Measurements from ENCODE around the gene KRT73.

KRT73 gene

GRCh38 chr12:52604859-52605258 is 13.5 kb downstream of the KRT73 start:
- H3K4me3 ChIP-seq (ENCODE audit: control insufficient read depth in 1 of 7, extremely low read depth in 1 of 7, insufficient read depth in 4 of 7, low read depth in 2 of 7, low read length in 6 of 7), result no peak overlapping the region
- ChIA-PET CTCF (interaction anchor here (1.0 kb wide), 1 partner anchor 268 kb away, joined by 3 read pairs; no protein-coding TSS in a partner anchor), POLR2A (no interaction called here)
- H3K9me3 ChIP-seq (ENCODE audit: control extremely low read depth in 1 of 5, control insufficient read depth in 4 of 5, insufficient read depth in 2 of 5, low read depth in 1 of 5, low read length in 4 of 5), result no peaks in the 10 kb centered on the region
- no peak for DNase-seq
- H3K4me1 ChIP-seq (ENCODE audit: control extremely low read depth in 1 of 4, control insufficient read depth in 4 of 4, insufficient read depth in 4 of 4, low read length in 3 of 4), result peaks cover 0 to 7% (median 4%) of the 10 kb centered on the region in 4 experiments
- H3K27ac ChIP-seq (ENCODE audit: insufficient read depth in 1 of 2, low read depth in 1 of 2, low read length in 2 of 2, poor library complexity in 1 of 2, severe bottlenecking in 2 of 2), result no peak overlapping the region
- H3K27me3 ChIP-seq (replicated peaks in 2 of 5; ENCODE audit: control insufficient read depth in 4 of 5, insufficient read depth in 5 of 5, low read length in 4 of 5), result peaks cover 0 to 31% (median 14%) of the 10 kb centered on the region in 5 experiments
- H3K36me3 ChIP-seq (ENCODE audit: control insufficient read depth in 4 of 4, insufficient read depth in 4 of 4, low read length in 3 of 4), result no peaks in the 10 kb centered on the region

GRCh38 chr12:52603314-52603713 is 15.0 kb downstream of the KRT73 start:
- H3K27me3 ChIP-seq (replicated peaks in 2 of 5; ENCODE audit: control insufficient read depth in 4 of 5, insufficient read depth in 5 of 5, low read length in 4 of 5), result peaks cover 2 to 45% (median 19%) of the 10 kb centered on the region in 5 experiments
- no peaks in the 10 kb centered on the region for H3K36me3 ChIP-seq (ENCODE audit: control insufficient read depth in 4 of 4, insufficient read depth in 4 of 4, low read length in 3 of 4)
- peaks cover 0 to 6% (median 4%) of the 10 kb centered on the region in 4 experiments for H3K4me1 ChIP-seq (ENCODE audit: control extremely low read depth in 1 of 4, control insufficient read depth in 4 of 4, insufficient read depth in 4 of 4, low read length in 3 of 4)
- H3K4me3 ChIP-seq (ENCODE audit: control insufficient read depth in 1 of 7, extremely low read depth in 1 of 7, insufficient read depth in 4 of 7, low read depth in 2 of 7, low read length in 6 of 7), result no peak overlapping the region
- no peaks in the 10 kb centered on the region for H3K9me3 ChIP-seq (ENCODE audit: control extremely low read depth in 1 of 5, control insufficient read depth in 4 of 5, insufficient read depth in 2 of 5, low read depth in 1 of 5, low read length in 4 of 5)
- no CpG with 5 or more reads among the region's 2 CpGs for WGBS (ENCODE audit: insufficient coverage)
- POLR2A ChIA-PET, result no interaction called here
- DNase-seq, result no peak
- CTCF ChIA-PET, result no interaction called here
- H3K27ac ChIP-seq (ENCODE audit: insufficient read depth in 1 of 2, low read depth in 1 of 2, low read length in 2 of 2, poor library complexity in 1 of 2, severe bottlenecking in 2 of 2), result no peak overlapping the region

- no peaks in the 10 kb centered on the region for H3K9me3 ChIP-seq (ENCODE audit: control extremely low read depth in 1 of 5, control insufficient read depth in 4 of 5, insufficient read depth in 2 of 5, low read depth in 1 of 5, low read length in 4 of 5)
- H3K27ac ChIP-seq (ENCODE audit: insufficient read depth in 1 of 2, low read depth in 1 of 2, low read length in 2 of 2, poor library complexity in 1 of 2, severe bottlenecking in 2 of 2), result no peak overlapping the region
- WGBS (ENCODE audit: insufficient coverage), result 97% methylated on average over 5 of the region's 5 CpGs
- peaks cover 2 to 45% (median 24%) of the 10 kb centered on the region in 5 experiments for H3K27me3 ChIP-seq (replicated peaks in 2 of 5; ENCODE audit: control insufficient read depth in 4 of 5, insufficient read depth in 5 of 5, low read length in 4 of 5)
- CTCF ChIA-PET, result no interaction called here
- peaks cover 0 to 6% (median 4%) of the 10 kb centered on the region in 4 experiments for H3K4me1 ChIP-seq (ENCODE audit: control extremely low read depth in 1 of 4, control insufficient read depth in 4 of 4, insufficient read depth in 4 of 4, low read length in 3 of 4)
- no peaks in the 10 kb centered on the region for H3K36me3 ChIP-seq (ENCODE audit: control insufficient read depth in 4 of 4, insufficient read depth in 4 of 4, low read length in 3 of 4)
- DNase-seq, result no peak
- POLR2A ChIA-PET, result no interaction called here
- H3K4me3 ChIP-seq (ENCODE audit: control insufficient read depth in 1 of 7, extremely low read depth in 1 of 7, insufficient read depth in 4 of 7, low read depth in 2 of 7, low read length in 6 of 7), result no peak overlapping the region
These were observed 15.8 kb downstream of the KRT73 start for GRCh38 chr12:52602552-52602951.

GRCh38 chr12:52601671-52602070 is 16.7 kb downstream of the KRT73 start:
- Histone ChIP-seq H3K27ac (ENCODE audit: insufficient read depth in 1 of 2, low read depth in 1 of 2, low read length in 2 of 2, poor library complexity in 1 of 2, severe bottlenecking in 2 of 2) (no peak overlapping the region), H3K36me3 (ENCODE audit: control insufficient read depth in 4 of 4, insufficient read depth in 4 of 4, low read length in 3 of 4) (no peaks in the 10 kb centered on the region), H3K9me3 (ENCODE audit: control extremely low read depth in 1 of 5, control insufficient read depth in 4 of 5, insufficient read depth in 2 of 5, low read depth in 1 of 5, low read length in 4 of 5) (no peaks in the 10 kb centered on the region), H3K4me1 (ENCODE audit: control extremely low read depth in 1 of 4, control insufficient read depth in 4 of 4, insufficient read depth in 4 of 4, low read length in 3 of 4) (peaks cover 0 to 6% (median 4%) of the 10 kb centered on the region in 4 experiments), H3K4me3 (ENCODE audit: control insufficient read depth in 1 of 7, extremely low read depth in 1 of 7, insufficient read depth in 4 of 7, low read depth in 2 of 7, low read length in 6 of 7) (no peak overlapping the region), H3K27me3 (replicated peaks in 2 of 5; ENCODE audit: control insufficient read depth in 4 of 5, insufficient read depth in 5 of 5, low read length in 4 of 5) (peaks cover 2 to 45% (median 26%) of the 10 kb centered on the region in 5 experiments)
- POLR2A ChIA-PET, result no interaction called here
- 83% methylated on average over 2 of the region's 4 CpGs for WGBS (ENCODE audit: insufficient coverage)
- no peak for DNase-seq
- CTCF ChIA-PET, result no interaction called here

GRCh38 chr12:52600941-52601481 is 17.3 kb downstream of the KRT73 start, which contains the start of gene KRT72:
KRT72 (minus strand) TSS chr12:52601463; CDS start chr12:52601452, 11 bp downstream.
- ChIA-PET CTCF (no interaction called here), POLR2A (no interaction called here)
- Histone ChIP-seq H3K4me1 (ENCODE audit: control extremely low read depth in 1 of 4, control insufficient read depth in 4 of 4, insufficient read depth in 4 of 4, low read length in 3 of 4) (peaks cover 0 to 6% (median 4%) of the 10 kb centered on the region in 4 experiments), H3K36me3 (ENCODE audit: control insufficient read depth in 4 of 4, insufficient read depth in 4 of 4, low read length in 3 of 4) (no peaks in the 10 kb centered on the region), H3K27ac (ENCODE audit: insufficient read depth in 1 of 2, low read depth in 1 of 2, low read length in 2 of 2, poor library complexity in 1 of 2, severe bottlenecking in 2 of 2) (no peak within 1 kb of the TSS), H3K4me3 (ENCODE audit: control insufficient read depth in 1 of 7, extremely low read depth in 1 of 7, insufficient read depth in 4 of 7, low read depth in 2 of 7, low read length in 6 of 7) (peak within 1 kb of the TSS in 1 of 7 experiments; percentile 12), H3K27me3 (replicated peaks in 2 of 5; ENCODE audit: control insufficient read depth in 4 of 5, insufficient read depth in 5 of 5, low read length in 4 of 5) (peaks cover 2 to 45% (median 27%) of the 10 kb centered on the region in 5 experiments), H3K9me3 (ENCODE audit: control extremely low read depth in 1 of 5, control insufficient read depth in 4 of 5, insufficient read depth in 2 of 5, low read depth in 1 of 5, low read length in 4 of 5) (no peaks in the 10 kb centered on the region)
- WGBS (ENCODE audit: insufficient coverage), result 20% methylated on average over 31 of the region's 48 CpGs
- DNase-seq, result peak in 2 of 3 donors; percentile 19 to 28

GRCh38 chr12:52600475-52600874 is 17.9 kb downstream of the KRT73 start:
- CTCF ChIA-PET, result no interaction called here
- POLR2A ChIA-PET, result no interaction called here

GRCh38 chr12:52600071-52600470 is 18.3 kb downstream of the KRT73 start:
- DNase-seq, result no peak
- Histone ChIP-seq H3K4me1 (ENCODE audit: control extremely low read depth in 1 of 4, control insufficient read depth in 4 of 4, insufficient read depth in 4 of 4, low read length in 3 of 4) (peaks cover 0 to 6% (median 4%) of the 10 kb centered on the region in 4 experiments), H3K9me3 (ENCODE audit: control extremely low read depth in 1 of 5, control insufficient read depth in 4 of 5, insufficient read depth in 2 of 5, low read depth in 1 of 5, low read length in 4 of 5) (no peaks in the 10 kb centered on the region), H3K36me3 (ENCODE audit: control insufficient read depth in 4 of 4, insufficient read depth in 4 of 4, low read length in 3 of 4) (no peaks in the 10 kb centered on the region), H3K27me3 (replicated peaks in 2 of 5; ENCODE audit: control insufficient read depth in 4 of 5, insufficient read depth in 5 of 5, low read length in 4 of 5) (peaks cover 2 to 45% (median 27%) of the 10 kb centered on the region in 5 experiments), H3K4me3 (ENCODE audit: control insufficient read depth in 1 of 7, extremely low read depth in 1 of 7, insufficient read depth in 4 of 7, low read depth in 2 of 7, low read length in 6 of 7) (no peak overlapping the region), H3K27ac (ENCODE audit: insufficient read depth in 1 of 2, low read depth in 1 of 2, low read length in 2 of 2, poor library complexity in 1 of 2, severe bottlenecking in 2 of 2) (no peak overlapping the region)
- CTCF ChIA-PET, result interaction anchor here (1.4 kb wide), 1 partner anchor 16 kb away, joined by 4 read pairs; no protein-coding TSS in a partner anchor
- POLR2A ChIA-PET, result no interaction called here
- WGBS (ENCODE audit: insufficient coverage), result 100% methylated on average over 2 of the region's 2 CpGs

More at GRCh38 chr12:52600475-52600874, 17.9 kb downstream of the KRT73 start:
- Histone ChIP-seq H3K27me3 (replicated peaks in 2 of 5; ENCODE audit: control insufficient read depth in 4 of 5, insufficient read depth in 5 of 5, low read length in 4 of 5) (peaks cover 2 to 45% (median 27%) of the 10 kb centered on the region in 5 experiments), H3K4me1 (ENCODE audit: control extremely low read depth in 1 of 4, control insufficient read depth in 4 of 4, insufficient read depth in 4 of 4, low read length in 3 of 4) (peaks cover 0 to 6% (median 4%) of the 10 kb centered on the region in 4 experiments), H3K36me3 (ENCODE audit: control insufficient read depth in 4 of 4, insufficient read depth in 4 of 4, low read length in 3 of 4) (no peaks in the 10 kb centered on the region), H3K27ac (ENCODE audit: insufficient read depth in 1 of 2, low read depth in 1 of 2, low read length in 2 of 2, poor library complexity in 1 of 2, severe bottlenecking in 2 of 2) (no peak overlapping the region), H3K4me3 (ENCODE audit: control insufficient read depth in 1 of 7, extremely low read depth in 1 of 7, insufficient read depth in 4 of 7, low read depth in 2 of 7, low read length in 6 of 7) (no peak overlapping the region), H3K9me3 (ENCODE audit: control extremely low read depth in 1 of 5, control insufficient read depth in 4 of 5, insufficient read depth in 2 of 5, low read depth in 1 of 5, low read length in 4 of 5) (no peaks in the 10 kb centered on the region)
- 95% methylated on average over 11 of the region's 12 CpGs for WGBS (ENCODE audit: insufficient coverage)
- DNase-seq, result no peak
